GM15510 (cell line): ENCODE data around the gene PKP1.

Experiments used
- POLR2A ChIP-seq: IDR thresholded peaks from 3 replicates; pipeline ENCODE4 v1.6.1; 2011; ENCODE audit warnings: borderline replicate concordance; ENCODE audit not compliant: insufficient read length; ENCODE audit errors: extremely low read depth

Gene PKP1

GRCh38 chr1:201305815-201306214 is 22.5 kb downstream of the PKP1 start:
- TF ChIP-seq POLR2A: no peak

GRCh38 chr1:201307231-201307630 is 23.9 kb downstream of the PKP1 start:
- no peak for TF ChIP-seq POLR2A

GRCh38 chr1:201307760-201308499 is 24.6 kb downstream of the PKP1 start:
- no peak for TF ChIP-seq POLR2A

GRCh38 chr1:201309416-201309815 is 26.1 kb downstream of the PKP1 start:
- no peak for TF ChIP-seq POLR2A

GRCh38 chr1:201310251-201310985 is 27.1 kb downstream of the PKP1 start:
- TF ChIP-seq POLR2A: no peak

- no peak for TF ChIP-seq POLR2A
Observed at GRCh38 chr1:201310986-201311355, 27.7 kb downstream of the PKP1 start.

- no peak for TF ChIP-seq POLR2A
Observed at GRCh38 chr1:201311356-201312011, 28.2 kb downstream of the PKP1 start.

GRCh38 chr1:201312298-201312697 is 29.0 kb downstream of the PKP1 start:
- TF ChIP-seq POLR2A: no peak

- no peak for TF ChIP-seq POLR2A
Observed at GRCh38 chr1:201313086-201313485, 29.8 kb downstream of the PKP1 start.

GRCh38 chr1:201316556-201316955 is 33.2 kb downstream of the PKP1 start:
- no peak for TF ChIP-seq POLR2A

GRCh38 chr1:201317551-201317950 is 34.2 kb downstream of the PKP1 start:
- TF ChIP-seq POLR2A: no peak

- no peak for TF ChIP-seq POLR2A
Observed at GRCh38 chr1:201318504-201319340, 35.4 kb downstream of the PKP1 start.

GRCh38 chr1:201319631-201320030 is 36.3 kb downstream of the PKP1 start:
- TF ChIP-seq POLR2A: no peak

- no peak for TF ChIP-seq POLR2A
Observed at GRCh38 chr1:201320168-201320788, 37.0 kb downstream of the PKP1 start.
